Lower lobe of right lung (tissue), 2 donors: ENCODE data around the gene SLC35F3. TPM values are rescaled to one million over a fixed set of nuclear protein-coding genes. Genes with fewer than 3 reads are reported as not detected.

Source experiments
- ATAC-seq, 2 donors: fragments of 200-7000 bp; cut with Tn5 transposase; one replicate each; pipeline ENCODE4 v1.9.1; 2020 to 2022; ENCODE audit warnings: mild to moderate bottlenecking in 2 of 2, moderate library complexity in 2 of 2
- DNase-seq: peaks from one replicate; pipeline ENCODE4 v3.0.0-alpha.2; 2020
- H3K27ac ChIP-seq: fragments of 200-600 bp; one replicate; pipeline ENCODE4 v1.8.0; 2022
- H3K27me3 ChIP-seq: fragments of 200-600 bp; one replicate; pipeline ENCODE4 v1.8.0; 2022; ENCODE audit warnings: low read depth
- H3K36me3 ChIP-seq: fragments of 200-600 bp; one replicate; pipeline ENCODE4 v1.8.0; 2022; ENCODE audit warnings: mild to moderate bottlenecking
- H3K4me1 ChIP-seq: fragments of 200-600 bp; one replicate; pipeline ENCODE4 v1.8.0; 2022
- H3K4me3 ChIP-seq: fragments of 200-600 bp; one replicate; pipeline ENCODE4 v1.8.0; 2022; ENCODE audit warnings: mild to moderate bottlenecking
- H3K9me3 ChIP-seq: fragments of 200-600 bp; one replicate; pipeline ENCODE4 v1.8.0; 2022
- intact Hi-C: fragments of 100-400 bp; cut with DNase I; formaldehyde crosslinking; loops from one replicate; pipeline ENCODE4 v1.11.0; 2022
- total RNA-seq: library from RNA; stranded (reverse); fragmentation: NEBNext Ultra II Directional; extraction: Animal tissue kit (Norgen Biotek cat#: 25700); gene quantifications from one replicate; pipeline ENCODE4 v1.2.1, GENCODE V29; 2021
- TF ChIP-seq, protein P1 (sequence below): fragments of 200-600 bp; IDR thresholded peaks from one replicate; pipeline ENCODE4 v1.8.0; 2022; ENCODE audit warnings: antibody characterized with exemption, mild to moderate bottlenecking
- donor health status: DM: no; HTN: yes; CAD: no; lungs with severe emphysema.

The SLC35F3 gene
- total RNA-seq, 1 donor from 2014 or later = 0.41 TPM

DNA sequence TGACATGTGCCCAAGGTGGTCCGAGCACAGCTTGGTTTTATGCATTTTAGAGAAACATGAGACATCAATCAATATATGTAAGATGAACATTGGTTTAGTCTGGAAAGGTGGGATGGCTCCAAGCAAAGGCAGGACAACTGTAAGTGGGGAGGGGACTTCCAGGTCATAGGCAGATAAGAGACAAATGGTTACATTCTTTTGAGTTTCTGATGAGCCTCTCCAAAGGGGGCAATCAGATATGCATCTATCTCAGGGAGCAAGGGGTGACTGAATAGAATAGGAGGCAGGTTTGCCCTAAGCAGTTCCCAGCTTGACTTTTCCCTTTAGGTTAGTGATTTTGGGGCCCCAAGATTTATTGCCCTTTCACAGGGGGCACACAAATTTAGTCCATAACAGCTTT, 374.5 kb downstream of the SLC35F3 start:
- TF ChIP-seq, protein P1, sequence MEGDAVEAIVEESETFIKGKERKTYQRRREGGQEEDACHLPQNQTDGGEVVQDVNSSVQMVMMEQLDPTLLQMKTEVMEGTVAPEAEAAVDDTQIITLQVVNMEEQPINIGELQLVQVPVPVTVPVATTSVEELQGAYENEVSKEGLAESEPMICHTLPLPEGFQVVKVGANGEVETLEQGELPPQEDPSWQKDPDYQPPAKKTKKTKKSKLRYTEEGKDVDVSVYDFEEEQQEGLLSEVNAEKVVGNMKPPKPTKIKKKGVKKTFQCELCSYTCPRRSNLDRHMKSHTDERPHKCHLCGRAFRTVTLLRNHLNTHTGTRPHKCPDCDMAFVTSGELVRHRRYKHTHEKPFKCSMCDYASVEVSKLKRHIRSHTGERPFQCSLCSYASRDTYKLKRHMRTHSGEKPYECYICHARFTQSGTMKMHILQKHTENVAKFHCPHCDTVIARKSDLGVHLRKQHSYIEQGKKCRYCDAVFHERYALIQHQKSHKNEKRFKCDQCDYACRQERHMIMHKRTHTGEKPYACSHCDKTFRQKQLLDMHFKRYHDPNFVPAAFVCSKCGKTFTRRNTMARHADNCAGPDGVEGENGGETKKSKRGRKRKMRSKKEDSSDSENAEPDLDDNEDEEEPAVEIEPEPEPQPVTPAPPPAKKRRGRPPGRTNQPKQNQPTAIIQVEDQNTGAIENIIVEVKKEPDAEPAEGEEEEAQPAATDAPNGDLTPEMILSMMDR = no peak
- DNase-seq (no peak), ATAC-seq (no peak)
- Histone ChIP-seq H3K36me3 (no peaks in the 10 kb centered on the region), H3K27ac (no peak overlapping the region), H3K27me3 (no peaks in the 10 kb centered on the region), H3K4me3 (no peak overlapping the region), H3K9me3 (no peaks in the 10 kb centered on the region), H3K4me1 (no peaks in the 10 kb centered on the region)
- intact Hi-C loops = no loop called here

DNA sequence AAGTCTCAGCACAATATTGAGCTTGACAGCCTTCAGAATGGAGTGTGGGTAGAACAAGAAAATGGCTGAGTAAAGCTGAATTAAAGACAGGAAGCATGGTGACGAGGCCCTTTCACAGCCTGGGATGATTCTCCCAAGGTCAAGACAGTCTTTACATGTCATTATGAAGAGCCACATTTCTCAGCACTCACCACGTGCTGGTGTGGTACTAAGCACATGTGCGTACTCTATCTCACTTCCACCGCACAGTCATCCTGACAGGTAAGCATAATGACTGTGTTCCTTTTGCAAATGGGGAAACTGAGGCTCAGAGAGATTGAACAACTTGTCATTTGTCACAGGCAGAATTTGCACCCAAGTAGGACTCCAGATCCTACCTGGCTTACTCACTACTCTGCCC, 376.0 kb downstream of the SLC35F3 start:
- Histone ChIP-seq H3K27ac (no peak overlapping the region), H3K9me3 (no peaks in the 10 kb centered on the region), H3K36me3 (no peaks in the 10 kb centered on the region), H3K4me1 (no peaks in the 10 kb centered on the region), H3K4me3 (no peak overlapping the region), H3K27me3 (no peaks in the 10 kb centered on the region)
- TF ChIP-seq, protein P1 = no peak
- ATAC-seq (no peak), DNase-seq (no peak)
- intact Hi-C loops = no loop called here

DNA sequence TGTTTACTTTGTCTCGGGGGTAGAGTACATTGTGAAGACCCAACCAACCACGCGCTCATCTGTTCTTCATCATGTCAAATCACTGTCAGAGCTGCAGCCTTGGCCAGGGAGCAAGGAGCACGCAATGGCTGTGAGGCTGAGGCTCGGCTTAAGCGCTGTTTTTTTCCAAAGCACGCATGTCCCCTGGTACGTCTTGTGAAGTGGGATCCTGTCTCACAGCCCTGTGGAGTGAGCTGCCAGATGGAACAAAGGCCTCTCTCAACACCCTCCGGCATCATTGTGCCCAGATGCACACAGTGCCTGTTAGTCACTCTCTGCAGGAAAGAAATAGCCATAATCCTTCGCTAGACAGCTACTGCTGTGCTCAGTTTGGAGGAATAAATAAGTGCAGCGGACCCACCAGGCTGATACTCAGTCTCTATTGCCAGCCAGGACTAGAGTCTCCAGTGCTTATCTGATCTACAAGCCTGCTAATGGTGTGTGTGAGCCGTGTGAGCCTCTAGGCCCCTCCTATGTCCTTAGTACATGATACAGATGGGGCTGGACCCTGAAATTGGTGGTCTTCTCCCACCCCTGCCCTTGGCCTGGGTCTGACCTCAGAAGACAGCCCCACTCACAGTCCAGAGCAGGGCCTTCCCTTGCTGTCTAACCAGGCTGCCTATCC, 377.5 kb downstream of the SLC35F3 start:
- H3K27ac ChIP-seq = no peak overlapping the region
- H3K27me3 ChIP-seq = no peaks in the 10 kb centered on the region
- TF ChIP-seq, protein P1 = no peak
- DNase-seq (no peak), ATAC-seq (no peak)
- intact Hi-C loops = no loop called here
- H3K9me3 ChIP-seq = no peaks in the 10 kb centered on the region
- H3K4me3 ChIP-seq = no peak overlapping the region
- H3K4me1 ChIP-seq = no peaks in the 10 kb centered on the region
- H3K36me3 ChIP-seq = no peaks in the 10 kb centered on the region

DNA sequence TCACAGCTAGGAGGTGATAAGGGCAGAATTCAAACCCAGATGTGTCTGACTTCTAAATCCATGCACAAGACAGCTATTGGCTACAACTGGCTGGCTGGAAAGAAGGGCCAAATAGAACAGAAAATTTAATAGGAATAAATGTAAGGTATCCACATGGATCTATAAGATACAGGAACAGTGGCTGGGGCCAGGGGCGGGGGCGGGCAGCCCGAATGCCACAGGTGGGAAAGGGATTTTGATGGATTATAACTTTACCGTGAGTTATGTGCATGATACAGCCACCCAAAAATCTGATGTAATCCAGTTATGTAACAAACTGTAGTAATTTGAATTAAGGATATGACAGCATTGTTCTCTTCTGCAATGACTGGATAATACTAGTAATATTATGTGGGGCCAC, 381.7 kb downstream of the SLC35F3 start:
- Histone ChIP-seq H3K9me3 (no peaks in the 10 kb centered on the region), H3K36me3 (no peaks in the 10 kb centered on the region), H3K4me1 (no peaks in the 10 kb centered on the region), H3K4me3 (no peak overlapping the region), H3K27me3 (no peaks in the 10 kb centered on the region), H3K27ac (no peak overlapping the region)
- no peak for DNase-seq
- intact Hi-C loops = no loop called here
- no peak for ATAC-seq
- TF ChIP-seq, protein P1 = no peak

DNA sequence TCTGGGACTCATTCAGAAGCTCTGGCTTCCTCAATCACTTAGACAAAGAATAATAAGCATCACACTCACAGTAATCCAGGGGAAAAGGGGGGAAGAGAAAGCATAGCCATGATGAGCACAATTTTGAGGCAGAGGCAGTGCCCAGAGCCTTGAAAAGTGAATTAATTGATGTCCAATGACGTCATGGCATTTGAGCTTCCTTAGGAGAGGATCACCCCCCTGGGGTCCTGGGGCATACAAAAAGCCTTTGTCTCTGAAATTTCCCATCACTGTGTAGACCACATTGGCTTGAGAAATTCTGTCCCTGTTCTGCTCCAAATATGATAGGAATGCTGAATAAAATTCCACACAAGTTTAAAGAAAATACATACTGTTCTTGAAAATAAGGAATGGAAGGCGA, 384.5 kb downstream of the SLC35F3 start:
- TF ChIP-seq, protein P1 = no peak
- H3K27ac ChIP-seq = no peak overlapping the region
- intact Hi-C loops = no loop called here
- H3K36me3 ChIP-seq = no peaks in the 10 kb centered on the region
- H3K9me3 ChIP-seq = no peaks in the 10 kb centered on the region
- H3K4me3 ChIP-seq = no peak overlapping the region
- no peaks in the 10 kb centered on the region for H3K27me3 ChIP-seq
- no peak for ATAC-seq
- H3K4me1 ChIP-seq = no peaks in the 10 kb centered on the region
- no peak for DNase-seq
